Ishikawa (cell line): ENCODE data around the gene USP4.

ENCODE experiments used
- CEBPB ChIP-seq: IDR thresholded peaks from 2 replicates; pipeline ENCODE4 v1.6.1; 2012
- CREB1 ChIP-seq: IDR thresholded peaks from 2 replicates; pipeline ENCODE4 v1.6.1; 2012; ENCODE audit warnings: low read depth
- EGR1 ChIP-seq: IDR thresholded peaks from 2 replicates; pipeline ENCODE4 v1.6.1; 2012
- EP300 ChIP-seq: IDR thresholded peaks from 2 replicates; pipeline ENCODE4 v1.6.1; 2012; ENCODE audit warnings: borderline replicate concordance
- FOXM1 ChIP-seq: IDR thresholded peaks from 2 replicates; pipeline ENCODE4 v1.6.1; 2012; ENCODE audit warnings: low read depth, borderline replicate concordance
- NFIC ChIP-seq: IDR thresholded peaks from 2 replicates; pipeline ENCODE4 v1.6.1; 2012
- RAD21 ChIP-seq: IDR thresholded peaks from 2 replicates; pipeline ENCODE4 v1.6.1; 2012; ENCODE audit warnings: low read depth
- TAF1 ChIP-seq: IDR thresholded peaks from 2 replicates; pipeline ENCODE4 v1.6.1; 2012; ENCODE audit warnings: low read depth, mild to moderate bottlenecking
- TCF12 ChIP-seq: IDR thresholded peaks from 2 replicates; pipeline ENCODE4 v1.6.1; 2012; ENCODE audit warnings: low read depth
- TEAD4 ChIP-seq: IDR thresholded peaks from 2 replicates; pipeline ENCODE4 v1.6.1; 2012
- USF1 ChIP-seq: IDR thresholded peaks from 2 replicates; pipeline ENCODE4 v1.6.1; 2012
- YY1 ChIP-seq: IDR thresholded peaks from 2 replicates; pipeline ENCODE4 v1.6.1; 2012; ENCODE audit warnings: low read depth
- ZBTB7A ChIP-seq: IDR thresholded peaks from 2 replicates; pipeline ENCODE4 v1.6.1; 2012; ENCODE audit warnings: low read depth
- TF ChIP-seq, protein P1 (sequence below): IDR thresholded peaks from 2 replicates; pipeline ENCODE4 v1.6.1; 2012; ENCODE audit warnings: low read depth, mild to moderate bottlenecking
- TF ChIP-seq, protein P2 (sequence below): IDR thresholded peaks from 2 replicates; pipeline ENCODE4 v1.6.1; 2012

USP4 gene

GRCh38 chr3:49316696-49317457, 23.0 kb downstream of the USP4 start:
- TF ChIP-seq YY1 (no peak), FOXM1 (no peak), EGR1 (no peak), TAF1 (no peak), USF1 (no peak), EP300 (no peak), CEBPB (no peak)
- TF ChIP-seq, protein P1, sequence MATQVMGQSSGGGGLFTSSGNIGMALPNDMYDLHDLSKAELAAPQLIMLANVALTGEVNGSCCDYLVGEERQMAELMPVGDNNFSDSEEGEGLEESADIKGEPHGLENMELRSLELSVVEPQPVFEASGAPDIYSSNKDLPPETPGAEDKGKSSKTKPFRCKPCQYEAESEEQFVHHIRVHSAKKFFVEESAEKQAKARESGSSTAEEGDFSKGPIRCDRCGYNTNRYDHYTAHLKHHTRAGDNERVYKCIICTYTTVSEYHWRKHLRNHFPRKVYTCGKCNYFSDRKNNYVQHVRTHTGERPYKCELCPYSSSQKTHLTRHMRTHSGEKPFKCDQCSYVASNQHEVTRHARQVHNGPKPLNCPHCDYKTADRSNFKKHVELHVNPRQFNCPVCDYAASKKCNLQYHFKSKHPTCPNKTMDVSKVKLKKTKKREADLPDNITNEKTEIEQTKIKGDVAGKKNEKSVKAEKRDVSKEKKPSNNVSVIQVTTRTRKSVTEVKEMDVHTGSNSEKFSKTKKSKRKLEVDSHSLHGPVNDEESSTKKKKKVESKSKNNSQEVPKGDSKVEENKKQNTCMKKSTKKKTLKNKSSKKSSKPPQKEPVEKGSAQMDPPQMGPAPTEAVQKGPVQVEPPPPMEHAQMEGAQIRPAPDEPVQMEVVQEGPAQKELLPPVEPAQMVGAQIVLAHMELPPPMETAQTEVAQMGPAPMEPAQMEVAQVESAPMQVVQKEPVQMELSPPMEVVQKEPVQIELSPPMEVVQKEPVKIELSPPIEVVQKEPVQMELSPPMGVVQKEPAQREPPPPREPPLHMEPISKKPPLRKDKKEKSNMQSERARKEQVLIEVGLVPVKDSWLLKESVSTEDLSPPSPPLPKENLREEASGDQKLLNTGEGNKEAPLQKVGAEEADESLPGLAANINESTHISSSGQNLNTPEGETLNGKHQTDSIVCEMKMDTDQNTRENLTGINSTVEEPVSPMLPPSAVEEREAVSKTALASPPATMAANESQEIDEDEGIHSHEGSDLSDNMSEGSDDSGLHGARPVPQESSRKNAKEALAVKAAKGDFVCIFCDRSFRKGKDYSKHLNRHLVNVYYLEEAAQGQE, result no peak

DNA sequence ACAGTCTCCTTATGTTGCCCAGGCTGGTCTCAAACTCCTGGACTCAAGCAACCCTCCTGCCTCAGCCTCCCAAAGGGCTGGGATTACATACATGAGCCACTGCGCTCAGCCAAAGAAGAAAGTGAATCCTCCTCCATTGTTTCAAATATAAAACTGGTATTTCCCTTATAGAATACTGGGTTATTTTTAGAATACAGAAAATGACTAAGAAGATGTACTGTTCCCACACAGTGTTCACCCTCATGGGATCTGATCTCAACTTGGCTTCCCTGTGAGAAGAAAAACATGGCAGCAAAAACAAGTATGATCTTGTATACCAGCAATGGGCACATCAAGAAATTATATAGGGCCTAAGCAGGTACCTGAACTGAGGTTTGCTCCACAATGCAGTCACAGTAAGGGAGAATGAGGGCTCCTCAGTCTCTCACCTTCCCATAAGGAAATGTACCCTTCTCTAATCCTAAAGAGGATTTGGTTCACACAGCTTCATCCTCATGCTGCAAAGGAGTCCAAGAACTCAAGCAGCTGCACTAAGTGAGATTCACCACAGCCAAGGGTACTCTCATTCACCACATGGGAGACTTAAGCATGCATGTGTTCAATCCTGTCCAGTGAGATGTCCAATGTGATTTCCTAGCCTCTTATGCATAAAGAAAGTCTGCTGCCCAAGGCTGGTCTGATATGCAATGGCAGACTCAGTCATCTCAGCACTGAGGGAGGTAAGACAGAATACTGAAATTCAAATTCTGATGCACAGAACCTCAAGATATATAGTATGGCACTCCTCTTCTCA, 25.8 kb downstream of the USP4 start:
- TF ChIP-seq YY1 (no peak), ZBTB7A (no peak), TCF12 (no peak), NFIC (no peak), CEBPB (no peak), EP300 (no peak), EGR1 (no peak), TAF1 (no peak), USF1 (no peak), FOXM1 (no peak), RAD21 (no peak), CREB1 (no peak), TEAD4 (no peak)
- TF ChIP-seq, protein P2, sequence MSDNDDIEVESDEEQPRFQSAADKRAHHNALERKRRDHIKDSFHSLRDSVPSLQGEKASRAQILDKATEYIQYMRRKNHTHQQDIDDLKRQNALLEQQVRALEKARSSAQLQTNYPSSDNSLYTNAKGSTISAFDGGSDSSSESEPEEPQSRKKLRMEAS, result no peak
- TF ChIP-seq, protein P1, result no peak

- TF ChIP-seq CREB1, result no peak
- TF ChIP-seq, protein P2, result no peak
- no peak for TF ChIP-seq EP300
- no peak for TF ChIP-seq YY1
- TF ChIP-seq CEBPB, result no peak
- no peak for TF ChIP-seq USF1
- TF ChIP-seq TEAD4, result no peak
- TF ChIP-seq, protein P1, result no peak
- TF ChIP-seq ZBTB7A, result no peak
- TF ChIP-seq FOXM1, result no peak
- no peak for TF ChIP-seq RAD21
- TF ChIP-seq EGR1, result no peak
- TF ChIP-seq NFIC, result no peak
- TF ChIP-seq TAF1, result no peak
- no peak for TF ChIP-seq TCF12
Observed at GRCh38 chr3:49311283-49311682, 28.6 kb downstream of the USP4 start.
